Keratinocyte (primary cell): ENCODE results near the gene BCAS3.

ENCODE experiments used
- EZH2 ChIP-seq: IDR thresholded peaks from one replicate; pipeline ENCODE4 v1.6.1; 2012; ENCODE audit warnings: inconsistent platforms, mild to moderate bottlenecking, low read length, moderate library complexity
- TF ChIP-seq, protein P1 (sequence below), 3 experiments: IDR thresholded peaks in 1 of 3; conservative IDR thresholded peaks in 1 of 3; optimal IDR thresholded peaks in 1 of 3; 2 replicates in 2 of 3; 3 replicates in 1 of 3; pipeline versions ENCODE3 to v1.5.1; 2011; ENCODE audit warnings: low read length in 3 of 3, mild to moderate bottlenecking in 3 of 3, moderate library complexity in 2 of 3, control low read depth in 1 of 3, inconsistent platforms in 1 of 3; ENCODE audit not compliant: insufficient read depth in 2 of 3; ENCODE audit errors: extremely low read depth in 1 of 3

DNA sequence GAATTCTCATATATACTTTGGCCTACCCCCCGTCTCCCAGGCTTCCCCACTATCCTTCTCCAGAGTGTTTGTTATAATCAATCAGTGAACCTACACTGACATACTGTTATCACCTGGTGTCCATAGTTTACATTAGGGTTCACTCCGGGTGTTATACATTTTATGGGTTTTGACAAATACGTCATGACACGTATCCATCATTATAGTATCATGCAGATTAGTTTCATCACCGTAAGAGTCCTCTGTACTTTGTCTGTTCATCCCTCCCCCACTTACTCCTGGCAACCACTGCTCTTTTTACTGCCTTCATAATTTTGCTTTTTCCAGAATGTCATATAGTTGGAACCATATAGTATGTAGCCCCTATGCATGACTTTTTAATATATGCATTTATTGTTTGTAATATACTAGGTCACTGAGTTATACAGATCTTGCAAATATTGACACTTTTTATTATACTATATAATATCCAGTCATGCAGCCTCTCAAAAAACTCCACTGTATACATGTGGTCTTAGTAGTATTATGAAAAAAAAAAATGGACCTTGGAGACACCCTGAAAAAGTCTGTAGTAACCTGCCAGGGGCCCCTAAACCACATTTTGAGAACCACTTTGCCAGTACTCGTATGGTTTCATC is 49.3 kb upstream of the BCAS3 start:
- TF ChIP-seq, protein P1, sequence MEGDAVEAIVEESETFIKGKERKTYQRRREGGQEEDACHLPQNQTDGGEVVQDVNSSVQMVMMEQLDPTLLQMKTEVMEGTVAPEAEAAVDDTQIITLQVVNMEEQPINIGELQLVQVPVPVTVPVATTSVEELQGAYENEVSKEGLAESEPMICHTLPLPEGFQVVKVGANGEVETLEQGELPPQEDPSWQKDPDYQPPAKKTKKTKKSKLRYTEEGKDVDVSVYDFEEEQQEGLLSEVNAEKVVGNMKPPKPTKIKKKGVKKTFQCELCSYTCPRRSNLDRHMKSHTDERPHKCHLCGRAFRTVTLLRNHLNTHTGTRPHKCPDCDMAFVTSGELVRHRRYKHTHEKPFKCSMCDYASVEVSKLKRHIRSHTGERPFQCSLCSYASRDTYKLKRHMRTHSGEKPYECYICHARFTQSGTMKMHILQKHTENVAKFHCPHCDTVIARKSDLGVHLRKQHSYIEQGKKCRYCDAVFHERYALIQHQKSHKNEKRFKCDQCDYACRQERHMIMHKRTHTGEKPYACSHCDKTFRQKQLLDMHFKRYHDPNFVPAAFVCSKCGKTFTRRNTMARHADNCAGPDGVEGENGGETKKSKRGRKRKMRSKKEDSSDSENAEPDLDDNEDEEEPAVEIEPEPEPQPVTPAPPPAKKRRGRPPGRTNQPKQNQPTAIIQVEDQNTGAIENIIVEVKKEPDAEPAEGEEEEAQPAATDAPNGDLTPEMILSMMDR (optimal IDR thresholded peaks at IDR 0.05 in 1 of 3, IDR thresholded peaks at IDR 0.05 in 1 of 3, conservative IDR thresholded peaks at IDR 0.05 in 1 of 3; ENCODE audit: extremely low read depth in 1 of 3, insufficient read depth in 2 of 3, low read length in 3 of 3) = no peak
- no peak for TF ChIP-seq EZH2
